Kidney (tissue), 14 donors: ENCODE data around the gene ICOSLG. TPM values are rescaled to one million over a fixed set of nuclear protein-coding genes. Genes with fewer than 3 reads are reported as not detected.

ENCODE experiments used
- DNase-seq, 5 donors: peaks; one replicate each; pipeline ENCODE4 v3.0.0-alpha.2; 2013 to 2020
- FAIRE-seq: peaks from 2 replicates; lab custom pipeline; 2012; peaks lifted over from hg19 to GRCh38; lab: Jason Lieb, UNC
- H3K27ac ChIP-seq, 2 donors: one replicate each; pipeline ENCODE4 v1.7.0; 2013; ENCODE audit warnings: low read depth in 2 of 2, low read length in 2 of 2, inconsistent platforms in 1 of 2
- H3K27me3 ChIP-seq: one replicate; pipeline ENCODE4 v1.7.1; 2013; ENCODE audit warnings: low read length, inconsistent platforms; ENCODE audit not compliant: control insufficient read depth, insufficient read depth
- H3K36me3 ChIP-seq, 3 donors: one replicate each; pipeline versions ENCODE4 v1.7.0 to v1.7.1; 2013; ENCODE audit warnings: low read length in 3 of 3, control low read depth in 1 of 3, inconsistent platforms in 1 of 3; ENCODE audit not compliant: insufficient read depth in 3 of 3, control insufficient read depth in 2 of 3
- H3K4me1 ChIP-seq, 3 donors: one replicate each; pipeline versions ENCODE4 v1.7.0 to v1.7.1; 2013; ENCODE audit warnings: low read length in 3 of 3, inconsistent platforms in 1 of 3, low read depth in 1 of 3; ENCODE audit not compliant: control insufficient read depth in 2 of 3, insufficient read depth in 2 of 3
- H3K4me3 ChIP-seq, 3 donors: one replicate each; pipeline versions ENCODE4 v1.7.0 to v1.8.1; 2013; ENCODE audit warnings: low read length in 3 of 3, control low read depth in 1 of 3, inconsistent platforms in 1 of 3
- H3K9ac ChIP-seq, 3 donors: one replicate each; pipeline versions ENCODE4 v1.7.0 to v1.7.1; 2013; ENCODE audit warnings: low read length in 3 of 3, control low read depth in 1 of 3, inconsistent platforms in 1 of 3
- H3K9me3 ChIP-seq, 3 donors: one replicate each; pipeline versions ENCODE4 v1.7.0 to v1.7.1; 2013; ENCODE audit warnings: low read length in 3 of 3, control low read depth in 1 of 3, inconsistent platforms in 1 of 3; ENCODE audit not compliant: control insufficient read depth in 2 of 3, insufficient read depth in 1 of 3
- intact Hi-C: fragments of 100-400 bp; cut with DNase I; formaldehyde crosslinking; loops from one replicate; pipeline ENCODE4 v1.11.1; 2022
- polyA plus RNA-seq: library from polyadenylated mRNA; stranded (reverse); fragments of 350-450 nt; fragmentation: Illumina TruSeq; extraction: RNeasy Lipid Tissue Mini Kit (QIAGEN cat#74804); gene quantifications from one replicate; pipeline ENCODE4 v1.2.3, GENCODE V29; 2014; ENCODE audit warnings: low read depth, low replicate concordance; ENCODE audit not compliant: insufficient read depth
- total RNA-seq: library from RNA; stranded (reverse); fragmentation: NEBNext Ultra II Directional; extraction: Animal tissue kit (Norgen Biotek cat#: 25700); gene quantifications from one replicate; pipeline ENCODE4 v1.2.1, GENCODE V29; 2021
- TF ChIP-seq, protein P1 (sequence below): IDR thresholded peaks from 3 replicates; pipeline ENCODE4 v1.5.1; 2012; ENCODE audit warnings: mild to moderate bottlenecking, moderate library complexity, borderline replicate concordance; ENCODE audit not compliant: insufficient read depth; ENCODE audit errors: extremely low read depth
- donor health status: control.
- donor health status: control.
- donor health status: control.
- donor health status: control.
- donor health status: control.
- donor health status: DM: yes; HTN: yes; CAD: no.
- donor health status: Normal renal cell carcinoma (clear cell type).

The ICOSLG gene
- total and polyA plus RNA-seq, 2 donors from 2014 or later = 3.0 to 10.2 TPM

DNA sequence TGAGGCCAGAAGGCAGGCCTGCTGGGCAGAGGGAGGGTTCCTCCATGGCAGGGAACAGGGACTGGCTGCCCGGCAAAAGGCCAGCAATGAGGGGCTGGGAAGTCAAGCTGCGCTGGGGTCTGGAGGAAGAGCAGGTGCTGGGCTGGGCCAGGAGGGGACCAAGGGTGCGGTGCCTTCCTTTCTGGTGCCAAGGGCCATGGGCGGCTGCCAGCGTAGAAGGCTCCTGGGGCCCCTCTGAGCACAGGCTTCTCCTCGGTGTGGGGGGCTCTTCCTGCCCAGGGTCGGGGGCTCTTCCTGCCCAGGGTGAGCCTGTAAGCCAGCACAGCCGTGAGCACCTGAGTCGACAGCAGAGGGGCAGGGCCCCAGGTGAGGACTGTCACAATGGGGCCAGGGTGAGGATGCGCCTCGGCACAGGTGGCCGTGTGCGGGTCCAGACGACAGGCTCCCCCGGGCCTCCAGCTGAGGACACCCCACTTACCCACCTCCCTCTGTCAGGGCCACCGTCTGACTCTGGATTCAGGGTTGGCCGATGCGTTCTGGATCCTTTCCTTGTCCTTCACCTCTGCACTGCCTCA is 31.6 kb upstream of the ICOSLG start:
- DNase-seq = peak in 1 of 5 donors; percentile 59

DNA sequence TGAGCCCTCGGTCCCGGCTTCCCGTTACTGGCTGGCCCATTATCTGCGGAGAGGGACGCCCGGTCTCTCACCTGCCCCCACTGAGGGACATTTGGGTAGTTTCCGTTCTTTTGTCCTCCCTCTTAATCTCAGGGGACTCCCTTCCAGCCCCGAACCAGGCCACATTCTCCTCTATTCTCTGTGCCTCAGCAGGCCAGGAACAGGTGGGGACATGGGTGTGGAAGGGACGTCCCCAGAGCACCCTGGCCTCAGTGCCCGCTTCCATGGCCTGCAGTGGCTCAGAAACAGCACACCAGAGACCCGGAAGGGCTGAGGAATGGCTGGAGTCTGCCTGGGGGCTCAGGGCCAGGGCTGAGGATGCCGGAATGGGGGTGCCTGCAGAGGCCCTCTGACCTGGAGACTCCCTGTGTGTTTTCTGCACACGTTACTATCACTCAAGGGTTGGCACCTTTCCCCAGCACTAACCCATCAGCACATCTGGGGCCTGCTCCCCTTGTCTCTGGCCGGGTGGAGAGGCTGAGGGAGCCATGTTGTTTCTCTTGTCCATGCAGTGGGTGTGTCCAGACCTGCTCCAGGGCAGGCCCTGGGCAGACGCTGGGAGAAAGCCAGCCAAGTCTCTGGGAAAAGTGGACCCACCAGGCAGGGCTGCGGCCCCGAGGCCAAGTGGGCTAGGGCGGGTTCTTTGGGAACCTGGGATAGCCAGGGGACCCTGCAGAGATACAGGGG is 31.0 kb upstream of the ICOSLG start:
- TF ChIP-seq, protein P1, sequence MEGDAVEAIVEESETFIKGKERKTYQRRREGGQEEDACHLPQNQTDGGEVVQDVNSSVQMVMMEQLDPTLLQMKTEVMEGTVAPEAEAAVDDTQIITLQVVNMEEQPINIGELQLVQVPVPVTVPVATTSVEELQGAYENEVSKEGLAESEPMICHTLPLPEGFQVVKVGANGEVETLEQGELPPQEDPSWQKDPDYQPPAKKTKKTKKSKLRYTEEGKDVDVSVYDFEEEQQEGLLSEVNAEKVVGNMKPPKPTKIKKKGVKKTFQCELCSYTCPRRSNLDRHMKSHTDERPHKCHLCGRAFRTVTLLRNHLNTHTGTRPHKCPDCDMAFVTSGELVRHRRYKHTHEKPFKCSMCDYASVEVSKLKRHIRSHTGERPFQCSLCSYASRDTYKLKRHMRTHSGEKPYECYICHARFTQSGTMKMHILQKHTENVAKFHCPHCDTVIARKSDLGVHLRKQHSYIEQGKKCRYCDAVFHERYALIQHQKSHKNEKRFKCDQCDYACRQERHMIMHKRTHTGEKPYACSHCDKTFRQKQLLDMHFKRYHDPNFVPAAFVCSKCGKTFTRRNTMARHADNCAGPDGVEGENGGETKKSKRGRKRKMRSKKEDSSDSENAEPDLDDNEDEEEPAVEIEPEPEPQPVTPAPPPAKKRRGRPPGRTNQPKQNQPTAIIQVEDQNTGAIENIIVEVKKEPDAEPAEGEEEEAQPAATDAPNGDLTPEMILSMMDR = no peak
- FAIRE-seq = no peak
- H3K27ac ChIP-seq = no peak overlapping the region
- H3K27me3 ChIP-seq = no peaks in the 10 kb centered on the region
- H3K4me3 ChIP-seq = no peak overlapping the region
- no peaks in the 10 kb centered on the region for H3K36me3 ChIP-seq
- no peaks in the 10 kb centered on the region for H3K9me3 ChIP-seq
- intact Hi-C loops = no loop called here
- H3K4me1 ChIP-seq = no peaks in the 10 kb centered on the region
- H3K9ac ChIP-seq = no peak overlapping the region
- peak in 1 of 5 donors; percentile 51 for DNase-seq

More for the DNA sequence above, 31.6 kb upstream of the ICOSLG start:
- no peaks in the 10 kb centered on the region for H3K27me3 ChIP-seq
- intact Hi-C loops = no loop called here
- no peaks in the 10 kb centered on the region for H3K4me1 ChIP-seq
- H3K4me3 ChIP-seq = no peak overlapping the region
- H3K9ac ChIP-seq = no peak overlapping the region
- TF ChIP-seq, protein P1 = no peak
- H3K36me3 ChIP-seq = no peaks in the 10 kb centered on the region
- no peaks in the 10 kb centered on the region for H3K9me3 ChIP-seq
- no peak for FAIRE-seq
- H3K27ac ChIP-seq = no peak overlapping the region

DNA sequence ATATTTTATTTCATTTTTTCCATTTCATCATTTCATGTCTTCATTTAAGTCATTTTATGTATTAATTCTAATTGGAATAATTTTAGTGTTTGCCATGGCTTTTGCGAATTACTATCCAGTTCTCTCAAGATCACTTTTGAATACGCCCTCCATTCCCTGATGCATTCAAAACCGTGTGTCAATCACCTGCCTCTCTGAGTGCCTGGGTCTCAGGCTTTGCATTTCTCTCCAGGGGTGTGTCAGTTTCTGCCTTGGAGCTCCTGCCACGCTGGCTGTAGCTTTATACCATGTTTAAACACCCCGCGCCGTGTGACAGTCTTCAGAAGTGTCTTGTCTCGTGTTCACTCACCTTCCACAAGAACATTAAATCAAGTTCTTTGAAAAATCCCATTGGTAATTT is 28.3 kb upstream of the ICOSLG start:
- DNase-seq (no peak), FAIRE-seq (no peak)
- no peaks in the 10 kb centered on the region for H3K36me3 ChIP-seq
- no peaks in the 10 kb centered on the region for H3K4me1 ChIP-seq
- TF ChIP-seq, protein P1 = no peak
- no peak overlapping the region for H3K4me3 ChIP-seq
- no peak overlapping the region for H3K27ac ChIP-seq
- H3K27me3 ChIP-seq = no peaks in the 10 kb centered on the region
- intact Hi-C loops = no loop called here
- H3K9me3 ChIP-seq = no peaks in the 10 kb centered on the region
- H3K9ac ChIP-seq = no peak overlapping the region
